B cell (primary cell): ENCODE measurements around the gene CLIP2. TPM values are rescaled to one million over a fixed set of nuclear protein-coding genes. Genes with fewer than 3 reads are reported as not detected.

Source experiments
- ATAC-seq: fragments of 200-7000 bp; cut with Tn5 transposase; one replicate; pipeline ENCODE4 v1.10.0; 2021; ENCODE audit warnings: low read depth, mild to moderate bottlenecking, moderate number of reproducible peaks, moderate library complexity
- CTCF ChIA-PET: fragments of 350-600 bp; sonication (Branson Sonifier 250); formaldehyde crosslinking; loops from one replicate; lab custom pipeline; 2021; ENCODE audit warnings: antibody characterized with exemption, inconsistent platforms; lab: Charles Lee
- POLR2A ChIA-PET: fragments of 350-600 bp; sonication (Branson Sonifier 250); formaldehyde crosslinking; loops from one replicate; lab custom pipeline; 2021; ENCODE audit warnings: antibody characterized with exemption; lab: Charles Lee
- DNase-seq: peaks from one replicate; pipeline ENCODE4 v3.0.0; 2013
- H2AFZ ChIP-seq: 2 replicates; pipeline ENCODE4 v1.6.1; 2012; ENCODE audit warnings: mild to moderate bottlenecking, low read depth, low read length; ENCODE audit not compliant: insufficient read depth, poor library complexity, severe bottlenecking
- H3K27ac ChIP-seq, 2 donors: 1 replicate in 1 of 2; 2 replicates in 1 of 2; pipeline ENCODE4 v1.5.1; 2012 to 2013; ENCODE audit warnings: low read length in 2 of 2, mild to moderate bottlenecking in 2 of 2, moderate library complexity in 1 of 2
- H3K27me3 ChIP-seq, 4 experiments: fragments of 200-600 bp in 1 of 4; sonication (generic) in 1 of 4; replicated peaks in 1 of 4; 1 replicate in 2 of 4; 2 replicates in 2 of 4; pipeline versions ENCODE4 v1.6.1 to v1.7.0; 2013 to 2016; ENCODE audit warnings: low read length in 3 of 4, mild to moderate bottlenecking in 2 of 4, mixed read lengths in 1 of 4, moderate library complexity in 1 of 4; ENCODE audit not compliant: insufficient read depth in 4 of 4, control insufficient read depth in 3 of 4; ENCODE audit errors: control extremely low read depth in 1 of 4
- H3K36me3 ChIP-seq, 2 experiments: replicated peaks in 1 of 2; 1 replicate in 1 of 2; 2 replicates in 1 of 2; pipeline versions ENCODE4 v1.6.1 to v1.7.1; 2013; ENCODE audit warnings: low read length in 1 of 2; ENCODE audit not compliant: insufficient read depth in 2 of 2, control insufficient read depth in 1 of 2; ENCODE audit errors: control extremely low read depth in 1 of 2, extremely low read depth in 1 of 2
- H3K4me1 ChIP-seq, 2 donors: fragments of 200-600 bp in 1 of 2; sonication (generic) in 1 of 2; 1 replicate in 1 of 2; 2 replicates in 1 of 2; pipeline versions ENCODE4 v1.5.1 to v1.6.1; 2013 to 2017; ENCODE audit warnings: low read length in 2 of 2; ENCODE audit not compliant: control insufficient read depth in 2 of 2, insufficient read depth in 2 of 2
- H3K4me2 ChIP-seq: replicated peaks from 2 replicates; pipeline ENCODE3; 2012; ENCODE audit warnings: mild to moderate bottlenecking, low read depth, low read length; ENCODE audit not compliant: poor library complexity, severe bottlenecking
- H3K4me3 ChIP-seq, 5 experiments: fragments of 200-600 bp in 1 of 5; sonication (generic) in 1 of 5; 1 replicate in 3 of 5; 2 replicates in 2 of 5; pipeline versions ENCODE4 v1.5.1 to v1.7.0; 2011 to 2016; ENCODE audit warnings: low read length in 4 of 5, mild to moderate bottlenecking in 4 of 5, low read depth in 2 of 5, control low read depth in 1 of 5, moderate library complexity in 1 of 5; ENCODE audit not compliant: insufficient read depth in 1 of 5; ENCODE audit errors: control extremely low read depth in 1 of 5, extremely low read depth in 1 of 5
- H3K79me2 ChIP-seq: fragments of 200-600 bp; sonication (generic); one replicate; pipeline ENCODE4 v1.6.0; 2016; ENCODE audit warnings: low read length; ENCODE audit not compliant: control insufficient read depth, insufficient read depth
- H3K9ac ChIP-seq: fragments of 200-600 bp; sonication (generic); 2 replicates; pipeline ENCODE4 v1.6.1; 2017; ENCODE audit warnings: mild to moderate bottlenecking, low read length, moderate library complexity
- H3K9me3 ChIP-seq, 3 donors: one replicate each; pipeline versions ENCODE4 v1.6.1 to v1.7.1; 2013; ENCODE audit warnings: low read length in 2 of 3; ENCODE audit not compliant: control insufficient read depth in 2 of 3, insufficient read depth in 1 of 3; ENCODE audit errors: control extremely low read depth in 1 of 3
- H4K20me1 ChIP-seq: 2 replicates; pipeline ENCODE4 v1.6.0; 2012; ENCODE audit warnings: mild to moderate bottlenecking, low read length; ENCODE audit not compliant: insufficient read depth, control insufficient read depth, poor library complexity, severe bottlenecking
- H3K27ac Mint-ChIP-seq: one replicate; pipeline ENCODE4 v1.8.0; 2021; ENCODE audit warnings: mixed read lengths
- H3K27me3 Mint-ChIP-seq: one replicate; pipeline ENCODE4 v1.8.0; 2021; ENCODE audit warnings: mixed read lengths
- H3K4me1 Mint-ChIP-seq: one replicate; pipeline ENCODE4 v1.8.0; 2021; ENCODE audit warnings: mixed read lengths
- H3K4me3 Mint-ChIP-seq: one replicate; pipeline ENCODE4 v1.8.0; 2021; ENCODE audit warnings: mixed read lengths
- H3K9me3 Mint-ChIP-seq: one replicate; pipeline ENCODE4 v1.8.0; 2022; ENCODE audit warnings: mixed read lengths; ENCODE audit not compliant: insufficient read depth
- CTCF ChIP-seq: fragments of 200-600 bp; IDR thresholded peaks from one replicate; pipeline ENCODE4 v1.8.0; 2022; ENCODE audit warnings: antibody characterized with exemption, mild to moderate bottlenecking
- EZH2 ChIP-seq: IDR thresholded peaks from 2 replicates; pipeline ENCODE4 v1.6.1; 2012; ENCODE audit warnings: borderline replicate concordance, low read depth, mild to moderate bottlenecking, moderate library complexity, low read length; ENCODE audit not compliant: insufficient read depth, poor library complexity, severe bottlenecking
- WGBS: methylation state at CpG from one replicate; pipeline ENCODE4 v1.1.5; 2013; ENCODE audit warnings: missing lambda C conversion rate; ENCODE audit not compliant: insufficient coverage; 5-methylcytosine and 5-hydroxymethylcytosine counted together
- intact Hi-C: fragments of 100-400 bp; cut with micrococcal nuclease; formaldehyde crosslinking; loops from one replicate; pipeline ENCODE4 v1.10.0; 2022
- polyA plus RNA-seq: library from polyadenylated mRNA; depleted of rRNA; stranded (reverse); fragments of >200 nt; gene quantifications from 2 replicates; pipeline ENCODE4 v1.2.3, GENCODE V29; 2012
- total RNA-seq, 2 donors: library from RNA; stranded (reverse); fragments of 120-200 nt in 1 of 2; gene quantifications; 1 replicate in 1 of 2; 2 replicates in 1 of 2; pipeline versions ENCODE4 v1.2.3 to v1.2.4, GENCODE V29; 2013 to 2022

Gene CLIP2
- total and polyA plus RNA-seq, 2 donors (not counting 1 experiment from before 2014, with no cell fraction given), result 5.7 to 47.9 TPM

DNA sequence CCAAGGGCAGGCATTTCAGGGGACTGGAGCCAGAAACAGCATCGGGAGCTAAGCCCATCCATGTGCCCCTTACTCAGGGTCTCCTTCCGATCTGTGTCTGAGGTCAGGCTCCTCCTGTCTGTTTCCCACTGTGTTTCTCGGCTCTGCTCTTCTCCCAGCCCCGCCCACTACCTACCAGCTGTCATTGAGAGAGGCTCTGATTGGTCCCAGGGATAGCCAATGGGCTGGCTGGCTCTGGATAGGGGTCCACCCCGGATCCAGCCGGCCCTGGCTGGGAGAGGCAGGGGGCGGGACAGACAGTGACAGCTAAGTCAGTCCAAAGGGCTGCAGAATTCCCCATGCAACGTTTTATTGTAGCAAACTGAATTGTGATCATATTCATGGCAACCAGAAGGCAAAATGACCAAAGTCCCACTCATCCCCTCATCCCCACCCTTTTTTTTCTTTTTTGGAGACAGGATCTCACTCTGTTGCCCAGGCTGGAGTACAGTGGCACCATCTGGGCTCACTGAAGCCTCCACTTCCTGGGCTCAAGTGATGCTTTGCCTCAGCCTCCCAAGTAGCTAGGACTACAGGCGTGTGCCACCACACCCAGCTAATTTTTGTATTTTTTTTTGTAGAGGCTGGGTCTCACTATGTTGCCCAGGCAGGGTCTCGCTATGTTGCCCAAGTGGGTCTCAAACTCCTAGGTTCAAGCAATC, 76.3 kb downstream of the CLIP2 start:
- TF ChIP-seq CTCF (no peak), EZH2 (no peak)
- Mint-ChIP-seq H3K27me3 (no peaks in the 10 kb centered on the region), H3K9me3 (no peaks in the 10 kb centered on the region), H3K4me1 (peaks cover under 1% of the 10 kb centered on the region), H3K4me3 (no peak overlapping the region), H3K27ac (no peak overlapping the region)
- DNase-seq (no peak), ATAC-seq (no peak)
- Histone ChIP-seq H3K9me3 (peaks cover 0 to 3% (median 0%) of the 10 kb centered on the region in 3 donors), H3K27me3 (no peaks in the 10 kb centered on the region), H4K20me1 (no peaks in the 10 kb centered on the region), H3K9ac (no peak overlapping the region), H3K27ac (no peak overlapping the region), H3K79me2 (no peaks in the 10 kb centered on the region), H2AFZ (no peak overlapping the region), H3K4me1 (peaks cover 0 to under 1% of the 10 kb centered on the region in 2 donors), H3K4me2 (no peak overlapping the region), H3K4me3 (no peak overlapping the region), H3K36me3 (peaks cover 0 to 12% of the 10 kb centered on the region in 2 experiments)
- ChIA-PET POLR2A (no interaction called here), CTCF (no interaction called here)
- 91% methylated on average over 9 of the region's 10 CpGs for WGBS
- intact Hi-C loops, result no loop called here
